GM23338 (cell line): ENCODE measurements around the gene INPP4B. TPM values are rescaled to one million over a fixed set of nuclear protein-coding genes. Genes with fewer than 3 reads are reported as not detected.

ENCODE experiments used
- ATAC-seq: fragments of 200-7000 bp; cut with Tn5 transposase; 3 replicates; pipeline ENCODE4 v1.9.1; 2020
- DNase-seq: peaks from one replicate; pipeline ENCODE4 v3.0.0-alpha.2; 2015; ENCODE audit warnings: low spot score
- H2AFZ ChIP-seq: fragments of 200-600 bp; sonication (generic); 2 replicates; pipeline ENCODE4 v1.8.0; 2016; ENCODE audit warnings: antibody characterized with exemption, mild to moderate bottlenecking, moderate library complexity
- H3F3A ChIP-seq: fragments of 200-600 bp; sonication (generic); replicated peaks from 2 replicates; pipeline ENCODE4 v1.8.0; 2017; ENCODE audit warnings: antibody characterized with exemption, mixed run types, low read depth
- H3K27ac ChIP-seq: fragments of 200-600 bp; sonication (generic); 2 replicates; pipeline ENCODE4 v1.6.1; 2016; ENCODE audit warnings: low read depth
- H3K27me3 ChIP-seq: fragments of 200-600 bp; sonication (generic); 2 replicates; pipeline ENCODE4 v1.8.0; 2016; ENCODE audit warnings: mild to moderate bottlenecking, mixed run types, moderate library complexity; ENCODE audit not compliant: insufficient read depth
- H3K36me3 ChIP-seq: fragments of 200-600 bp; sonication (generic); 2 replicates; pipeline ENCODE4 v1.8.0; 2016; ENCODE audit warnings: mild to moderate bottlenecking; ENCODE audit not compliant: insufficient read depth
- H3K4me1 ChIP-seq: fragments of 200-600 bp; sonication (generic); 2 replicates; pipeline ENCODE4 v1.8.0; 2016; ENCODE audit warnings: mild to moderate bottlenecking, moderate library complexity; ENCODE audit not compliant: insufficient read depth
- H3K4me2 ChIP-seq: fragments of 200-600 bp; sonication (generic); 2 replicates; pipeline ENCODE4 v1.7.1; 2017; ENCODE audit warnings: mixed run types
- H3K4me3 ChIP-seq: fragments of 200-600 bp; sonication (generic); 2 replicates; pipeline ENCODE4 v1.6.1; 2016; ENCODE audit warnings: mixed run types
- H3K79me2 ChIP-seq: fragments of 200-600 bp; sonication (generic); replicated peaks from 2 replicates; pipeline ENCODE4 v1.8.0; 2017; ENCODE audit warnings: mild to moderate bottlenecking; ENCODE audit not compliant: insufficient read depth
- H3K9me2 ChIP-seq: fragments of 200-600 bp; sonication (generic); 2 replicates; pipeline ENCODE4 v1.8.0; 2017; ENCODE audit not compliant: insufficient read depth
- H4K20me1 ChIP-seq: fragments of 200-600 bp; sonication (generic); replicated peaks from 2 replicates; pipeline ENCODE4 v1.8.0; 2017; ENCODE audit warnings: mild to moderate bottlenecking; ENCODE audit not compliant: insufficient read depth
- H3K27ac Mint-ChIP-seq: 2 replicates; pipeline ENCODE4 v1.8.0; 2020; ENCODE audit warnings: inconsistent platforms, mild to moderate bottlenecking, moderate library complexity, mixed read lengths
- H3K27me3 Mint-ChIP-seq: 3 replicates; pipeline ENCODE4 v1.8.0; 2022; ENCODE audit warnings: low read depth, mild to moderate bottlenecking, moderate library complexity, mixed read lengths, inconsistent platforms; ENCODE audit not compliant: insufficient read depth, poor library complexity
- H3K36me3 Mint-ChIP-seq: 3 replicates; pipeline ENCODE4 v1.8.0; 2021; ENCODE audit warnings: low read depth, mild to moderate bottlenecking, inconsistent platforms, moderate library complexity, mixed read lengths
- H3K4me1 Mint-ChIP-seq: 3 replicates; pipeline ENCODE4 v1.8.0; 2020; ENCODE audit warnings: mild to moderate bottlenecking, inconsistent platforms, mixed read lengths
- H3K4me3 Mint-ChIP-seq: 3 replicates; pipeline ENCODE4 v1.8.0; 2021; ENCODE audit warnings: moderate library complexity, mild to moderate bottlenecking, inconsistent platforms, mixed read lengths
- H3K9me3 Mint-ChIP-seq: 3 replicates; pipeline ENCODE4 v1.8.0; 2020; ENCODE audit warnings: moderate library complexity, mild to moderate bottlenecking, inconsistent platforms, mixed read lengths
- REST ChIP-seq: IDR thresholded peaks from one replicate; pipeline ENCODE4 v1.6.1; 2018; ENCODE audit warnings: antibody characterized with exemption; ENCODE audit not compliant: unreplicated experiment
- ZNF462 ChIP-seq: fragments of 250-450 bp; sonication (Bioruptor Pico); IDR thresholded peaks from 2 replicates; pipeline ENCODE4 v1.5.0; 2020; ENCODE audit warnings: mild to moderate bottlenecking, moderate library complexity
- polyA plus RNA-seq: library from polyadenylated mRNA; unstranded; fragments of >200 nt; fragmentation: Nextera tagmentation; extraction: Ambion mirVana; gene quantifications from 2 replicates; pipeline ENCODE4 v1.2.1, GENCODE V29; 2016
- total RNA-seq: library from RNA; depleted of rRNA; stranded (reverse); fragments of >200 nt; shearing (Covaris generic); gene quantifications from 2 replicates; pipeline ENCODE4 v1.2.3, GENCODE V29; 2014
- TF ChIP-seq, protein P1 (sequence below): IDR thresholded peaks from 2 replicates; pipeline ENCODE4 v1.6.1; 2016; ENCODE audit warnings: antibody characterized with exemption
- TF ChIP-seq, protein P2 (sequence below), 2 experiments: fragments of 200-600 bp in 1 of 2; sonication (generic) in 1 of 2; conservative IDR thresholded peaks; 2 replicates each; pipeline versions ENCODE4 v1.5.1 to v1.6.1; 2016 to 2017; ENCODE audit warnings: antibody characterized with exemption in 2 of 2, low read depth in 2 of 2, mild to moderate bottlenecking in 2 of 2, moderate library complexity in 1 of 2

INPP4B gene
- total and polyA plus RNA-seq, 2 experiments from 2014 or later: 0.11 to 0.14 TPM

GRCh38 chr4:142566243-142566642, 279.9 kb downstream of the INPP4B start:
- Histone ChIP-seq H4K20me1 (no peaks in the 10 kb centered on the region), H3K27ac (no peak overlapping the region), H2AFZ (no peak overlapping the region), H3K4me1 (peaks cover 8% of the 10 kb centered on the region), H3F3A (no peaks in the 10 kb centered on the region), H3K4me3 (no peak overlapping the region), H3K79me2 (no peaks in the 10 kb centered on the region), H3K4me2 (no peak overlapping the region), H3K27me3 (no peaks in the 10 kb centered on the region), H3K9me2 (no peaks in the 10 kb centered on the region), H3K36me3 (no peaks in the 10 kb centered on the region)
- DNase-seq (no peak), ATAC-seq (no peak)
- H3K4me3 Mint-ChIP-seq: no peak overlapping the region
- H3K27me3 Mint-ChIP-seq: peaks cover 4% of the 10 kb centered on the region
- TF ChIP-seq ZNF462 (CRISPR knock-in tag) (no peak), REST (no peak)
- TF ChIP-seq, protein P1, sequence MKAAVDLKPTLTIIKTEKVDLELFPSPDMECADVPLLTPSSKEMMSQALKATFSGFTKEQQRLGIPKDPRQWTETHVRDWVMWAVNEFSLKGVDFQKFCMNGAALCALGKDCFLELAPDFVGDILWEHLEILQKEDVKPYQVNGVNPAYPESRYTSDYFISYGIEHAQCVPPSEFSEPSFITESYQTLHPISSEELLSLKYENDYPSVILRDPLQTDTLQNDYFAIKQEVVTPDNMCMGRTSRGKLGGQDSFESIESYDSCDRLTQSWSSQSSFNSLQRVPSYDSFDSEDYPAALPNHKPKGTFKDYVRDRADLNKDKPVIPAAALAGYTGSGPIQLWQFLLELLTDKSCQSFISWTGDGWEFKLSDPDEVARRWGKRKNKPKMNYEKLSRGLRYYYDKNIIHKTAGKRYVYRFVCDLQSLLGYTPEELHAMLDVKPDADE: no peak
- TF ChIP-seq, protein P2, sequence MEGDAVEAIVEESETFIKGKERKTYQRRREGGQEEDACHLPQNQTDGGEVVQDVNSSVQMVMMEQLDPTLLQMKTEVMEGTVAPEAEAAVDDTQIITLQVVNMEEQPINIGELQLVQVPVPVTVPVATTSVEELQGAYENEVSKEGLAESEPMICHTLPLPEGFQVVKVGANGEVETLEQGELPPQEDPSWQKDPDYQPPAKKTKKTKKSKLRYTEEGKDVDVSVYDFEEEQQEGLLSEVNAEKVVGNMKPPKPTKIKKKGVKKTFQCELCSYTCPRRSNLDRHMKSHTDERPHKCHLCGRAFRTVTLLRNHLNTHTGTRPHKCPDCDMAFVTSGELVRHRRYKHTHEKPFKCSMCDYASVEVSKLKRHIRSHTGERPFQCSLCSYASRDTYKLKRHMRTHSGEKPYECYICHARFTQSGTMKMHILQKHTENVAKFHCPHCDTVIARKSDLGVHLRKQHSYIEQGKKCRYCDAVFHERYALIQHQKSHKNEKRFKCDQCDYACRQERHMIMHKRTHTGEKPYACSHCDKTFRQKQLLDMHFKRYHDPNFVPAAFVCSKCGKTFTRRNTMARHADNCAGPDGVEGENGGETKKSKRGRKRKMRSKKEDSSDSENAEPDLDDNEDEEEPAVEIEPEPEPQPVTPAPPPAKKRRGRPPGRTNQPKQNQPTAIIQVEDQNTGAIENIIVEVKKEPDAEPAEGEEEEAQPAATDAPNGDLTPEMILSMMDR (conservative IDR thresholded peaks at IDR 0.05; ENCODE audit: low read depth in 2 of 2): no peak
- peaks cover 14% of the 10 kb centered on the region for H3K4me1 Mint-ChIP-seq
- H3K36me3 Mint-ChIP-seq: no peaks in the 10 kb centered on the region
- H3K27ac Mint-ChIP-seq: no peak overlapping the region
- no peaks in the 10 kb centered on the region; the same call in 2 of the 3 replicates for H3K9me3 Mint-ChIP-seq
